SK-N-SH treated with all-trans-retinoic acid at 6 μM for 48 hours (cell line): ENCODE results near the gene DOCK1.

ENCODE experiments used
- ATAC-seq: fragments of 200-7000 bp; cut with Tn5 transposase; 3 replicates; pipeline ENCODE4 v1.9.1; 2020; ENCODE audit warnings: mild to moderate bottlenecking, moderate library complexity
- ARNTL ChIP-seq: fragments of 450-650 bp; formaldehyde crosslinking; IDR thresholded peaks from 2 replicates; pipeline ENCODE4 v1.5.0; 2020; ENCODE audit warnings: low read depth, mild to moderate bottlenecking, moderate library complexity, borderline replicate concordance
- BACH2 ChIP-seq: fragments of 250-450 bp; sonication (Bioruptor Pico); IDR thresholded peaks from 2 replicates; pipeline ENCODE4 v1.9.0; 2021; ENCODE audit warnings: mild to moderate bottlenecking, borderline replicate concordance
- CREB5 ChIP-seq: fragments of 250-450 bp; sonication (Bioruptor Pico); IDR thresholded peaks from 2 replicates; pipeline ENCODE4 v1.5.1; 2020; ENCODE audit warnings: low read depth, mild to moderate bottlenecking, moderate library complexity
- CSDC2 ChIP-seq: fragments of 250-450 bp; sonication (Bioruptor Pico); IDR thresholded peaks from 2 replicates; pipeline ENCODE4 v1.5.0; 2020; ENCODE audit warnings: mild to moderate bottlenecking, moderate library complexity
- CSRNP3 ChIP-seq: fragments of 250-450 bp; sonication (Bioruptor Pico); IDR thresholded peaks from 2 replicates; pipeline ENCODE4 v1.5.1; 2021; ENCODE audit warnings: mild to moderate bottlenecking, moderate library complexity
- ESRRG ChIP-seq: fragments of 250-450 bp; sonication (Bioruptor Pico); IDR thresholded peaks from 2 replicates; pipeline ENCODE4 v1.6.1; 2021; ENCODE audit warnings: mild to moderate bottlenecking
- GLIS3 ChIP-seq: fragments of 250-450 bp; sonication (Bioruptor Pico); IDR thresholded peaks from 2 replicates; pipeline ENCODE4 v1.5.0; 2020; ENCODE audit warnings: mild to moderate bottlenecking, moderate library complexity
- ISL1 ChIP-seq: fragments of 250-450 bp; sonication (Bioruptor Pico); IDR thresholded peaks from 2 replicates; pipeline ENCODE4 v2.1.2; 2022; ENCODE audit warnings: mild to moderate bottlenecking, moderate library complexity
- OSR1 ChIP-seq: fragments of 250-450 bp; sonication (Bioruptor Pico); IDR thresholded peaks from 2 replicates; pipeline ENCODE4 v1.8.0; 2022; ENCODE audit warnings: moderate library complexity, mild to moderate bottlenecking, inconsistent platforms
- PATZ1 ChIP-seq: fragments of 250-450 bp; sonication (Bioruptor Pico); IDR thresholded peaks from 2 replicates; pipeline ENCODE4 v1.8.0; 2020; ENCODE audit warnings: mild to moderate bottlenecking, moderate library complexity, borderline replicate concordance
- POU6F1 ChIP-seq: fragments of 250-450 bp; sonication (Bioruptor Pico); IDR thresholded peaks from 2 replicates; pipeline ENCODE4 v1.8.0; 2021; ENCODE audit warnings: low read depth, mild to moderate bottlenecking, moderate library complexity, borderline replicate concordance
- PPARA ChIP-seq: fragments of 250-450 bp; sonication (Bioruptor Pico); IDR thresholded peaks from 2 replicates; pipeline ENCODE4 v1.5.0; 2020; ENCODE audit warnings: mild to moderate bottlenecking, borderline replicate concordance
- RARB ChIP-seq: fragments of 250-450 bp; sonication (Bioruptor Pico); IDR thresholded peaks from 2 replicates; pipeline ENCODE4 v1.8.0; 2021; ENCODE audit warnings: mild to moderate bottlenecking, moderate library complexity
- SNAI2 ChIP-seq: fragments of 250-450 bp; sonication (Bioruptor Pico); IDR thresholded peaks from 2 replicates; pipeline ENCODE4 v1.5.0; 2020; ENCODE audit warnings: mild to moderate bottlenecking, moderate library complexity
- TCF4 ChIP-seq: fragments of 250-450 bp; sonication (Bioruptor Pico); IDR thresholded peaks from 2 replicates; pipeline ENCODE4 v1.8.0; 2021; ENCODE audit warnings: mild to moderate bottlenecking, moderate library complexity, borderline replicate concordance
- TOX ChIP-seq: fragments of 250-450 bp; sonication (Bioruptor Pico); IDR thresholded peaks from 2 replicates; pipeline ENCODE4 v1.8.0; 2021; ENCODE audit warnings: mild to moderate bottlenecking, moderate library complexity, borderline replicate concordance
- ZC3H10 ChIP-seq: fragments of 250-450 bp; sonication (Bioruptor Pico); IDR thresholded peaks from 2 replicates; pipeline ENCODE4 v1.5.1; 2021; ENCODE audit warnings: mild to moderate bottlenecking, moderate library complexity
- ZFP3 ChIP-seq: fragments of 250-450 bp; sonication (Bioruptor Pico); IDR thresholded peaks from 2 replicates; pipeline ENCODE4 v1.5.0; 2020; ENCODE audit warnings: mild to moderate bottlenecking, moderate library complexity
- ZFP30 ChIP-seq: fragments of 450-650 bp; formaldehyde crosslinking; IDR thresholded peaks from 2 replicates; pipeline ENCODE4 v1.5.0; 2022; ENCODE audit warnings: mild to moderate bottlenecking, moderate library complexity
- ZNF565 ChIP-seq: fragments of 450-650 bp; formaldehyde crosslinking; conservative IDR thresholded peaks from 2 replicates; pipeline ENCODE4 v1.5.0; 2020; ENCODE audit warnings: low read depth, mild to moderate bottlenecking, moderate library complexity
- ZNF70 ChIP-seq: fragments of 450-650 bp; formaldehyde crosslinking; IDR thresholded peaks from 2 replicates; pipeline ENCODE4 v1.5.0; 2020; ENCODE audit warnings: mild to moderate bottlenecking, moderate library complexity
- ZNF8 ChIP-seq: fragments of 450-650 bp; formaldehyde crosslinking; IDR thresholded peaks from 2 replicates; pipeline ENCODE4 v1.5.0; 2020; ENCODE audit warnings: mild to moderate bottlenecking, moderate library complexity

The DOCK1 gene

GRCh38 chr10:127420138-127420684 lies 515.0 kb downstream of the DOCK1 start:
- ATAC-seq = no peak
- TF ChIP-seq GLIS3 (CRISPR knock-in tag) (no peak), PPARA (CRISPR knock-in tag) (no peak), CREB5 (CRISPR knock-in tag) (no peak)
- TF ChIP-seq, all 23 proteins: peak for 0

GRCh38 chr10:127423218-127423915 lies 518.1 kb downstream of the DOCK1 start:
- no peak for TF ChIP-seq ZFP3 (CRISPR knock-in tag)
- TF ChIP-seq ESRRG (CRISPR knock-in tag) = no peak
- TF ChIP-seq TCF4 (CRISPR knock-in tag) = no peak
- TF ChIP-seq PPARA (CRISPR knock-in tag) = no peak
- TF ChIP-seq CREB5 (CRISPR knock-in tag) = no peak
- no peak for TF ChIP-seq ZC3H10
- no peak for TF ChIP-seq BACH2
- no peak for TF ChIP-seq RARB (CRISPR knock-in tag)
- no peak for TF ChIP-seq SNAI2 (CRISPR knock-in tag)
- no peak for TF ChIP-seq ZNF70 (CRISPR knock-in tag)
- no peak for TF ChIP-seq PATZ1 (CRISPR knock-in tag)
- no peak for TF ChIP-seq POU6F1
- no peak for TF ChIP-seq ISL1
- TF ChIP-seq ZFP30 = no peak
- TF ChIP-seq CSRNP3 (CRISPR knock-in tag) = no peak
- no peak for TF ChIP-seq ZNF8 (CRISPR knock-in tag)
- TF ChIP-seq ARNTL (CRISPR knock-in tag) = no peak
- no peak for TF ChIP-seq OSR1 (CRISPR knock-in tag)
- TF ChIP-seq, all 23 proteins: peak for 0
- ATAC-seq = no peak

GRCh38 chr10:127424594-127425264 lies 519.5 kb downstream of the DOCK1 start:
- peak; percentile 81 for ATAC-seq
- TF ChIP-seq ZFP30 (no peak), CSDC2 (CRISPR knock-in tag) (no peak), BACH2 (no peak), CREB5 (CRISPR knock-in tag) (peak; percentile 65), OSR1 (CRISPR knock-in tag) (no peak), POU6F1 (no peak), TOX (CRISPR knock-in tag) (no peak), PATZ1 (CRISPR knock-in tag) (0 out of 2 replicates have a peak, but pooled peaks have one; percentile 54), ISL1 (peak; percentile 87), PPARA (CRISPR knock-in tag) (no peak), ZC3H10 (no peak), TCF4 (CRISPR knock-in tag) (peak; percentile 99), GLIS3 (CRISPR knock-in tag) (peak; percentile 82; the same call in 1 of the 2 replicates), ZNF565 (CRISPR knock-in tag) (no peak), ZFP3 (CRISPR knock-in tag) (no peak), SNAI2 (CRISPR knock-in tag) (0 out of 2 replicates have a peak, but pooled peaks have one; percentile 52)
